ENCODE results near the gene MAML3.

- TF ChIP-seq CTCF (IDR thresholded peaks at IDR 0.05) (no peak), POLR2A (IDR thresholded peaks at IDR 0.05) (no peak)
These were observed 417.3 kb downstream of the MAML3 start for GRCh38 chr4:139736661-139737060.
